H9 (cell line): ENCODE measurements around the gene LPP. TPM values are rescaled to one million over a fixed set of nuclear protein-coding genes. Genes with fewer than 3 reads are reported as not detected.

Experiments used
- DNase-seq: peaks from one replicate; pipeline ENCODE4 v3.0.0-alpha.2; 2017
- H2AFZ ChIP-seq: one replicate; pipeline ENCODE4 v1.6.1; 2013; ENCODE audit warnings: mild to moderate bottlenecking, low read length, control low read depth, moderate library complexity
- H2AK5ac ChIP-seq: 2 replicates; pipeline ENCODE4 v1.6.1; 2013; ENCODE audit warnings: low read length, control low read depth, mixed read lengths; ENCODE audit not compliant: insufficient read length
- H2BK120ac ChIP-seq: one replicate; pipeline ENCODE4 v1.6.1; 2013; ENCODE audit warnings: low read depth, mild to moderate bottlenecking, low read length, control low read depth, inconsistent platforms; ENCODE audit not compliant: poor library complexity, severe bottlenecking
- H2BK12ac ChIP-seq: 2 replicates; pipeline ENCODE4 v1.6.1; 2013; ENCODE audit warnings: low read length, control low read depth, mixed read lengths, low read depth; ENCODE audit not compliant: insufficient read length
- H2BK15ac ChIP-seq: 2 replicates; pipeline ENCODE4 v1.6.1; 2013; ENCODE audit warnings: low read depth, low read length, control low read depth
- H2BK20ac ChIP-seq: one replicate; pipeline ENCODE4 v1.6.1; 2013; ENCODE audit warnings: low read depth, mild to moderate bottlenecking, low read length, control low read depth, inconsistent platforms; ENCODE audit not compliant: poor library complexity, severe bottlenecking
- H2BK5ac ChIP-seq: 2 replicates; pipeline ENCODE4 v1.6.1; 2013; ENCODE audit warnings: low read length, control low read depth, mixed read lengths; ENCODE audit not compliant: insufficient read length
- H3K14ac ChIP-seq: 2 replicates; pipeline ENCODE4 v1.6.1; 2013; ENCODE audit warnings: low read length, control low read depth; ENCODE audit not compliant: insufficient read depth
- H3K18ac ChIP-seq: 2 replicates; pipeline ENCODE4 v1.6.1; 2013; ENCODE audit warnings: low read depth, mild to moderate bottlenecking, mixed read lengths, low read length, control low read depth; ENCODE audit not compliant: insufficient read length
- H3K23ac ChIP-seq: 2 replicates; pipeline ENCODE4 v1.6.1; 2013; ENCODE audit warnings: low read length, control low read depth, mixed read lengths, low read depth; ENCODE audit not compliant: insufficient read length
- H3K23me2 ChIP-seq: 2 replicates; pipeline ENCODE4 v1.6.1; 2013; ENCODE audit warnings: low read depth, mild to moderate bottlenecking, mixed read lengths, low read length, control low read depth; ENCODE audit not compliant: insufficient read length, poor library complexity, severe bottlenecking
- H3K27ac ChIP-seq: 2 replicates; pipeline ENCODE4 v1.5.1; 2013; ENCODE audit warnings: low read length, control low read depth, mixed read lengths, low read depth; ENCODE audit not compliant: insufficient read length
- H3K27me3 ChIP-seq: 2 replicates; pipeline ENCODE4 v1.6.1; 2013; ENCODE audit warnings: low read length, control low read depth, inconsistent platforms; ENCODE audit not compliant: insufficient read depth
- H3K4ac ChIP-seq: 2 replicates; pipeline ENCODE4 v1.6.1; 2013; ENCODE audit warnings: low read depth, mild to moderate bottlenecking, control low read depth, inconsistent platforms, low read length, moderate library complexity
- H3K4me1 ChIP-seq: 2 replicates; pipeline ENCODE4 v1.6.1; 2013; ENCODE audit warnings: low read length, control low read depth, inconsistent platforms; ENCODE audit not compliant: insufficient read depth
- H3K4me2 ChIP-seq: 2 replicates; pipeline ENCODE4 v1.6.1; 2013; ENCODE audit warnings: low read length, control low read depth, mixed read lengths; ENCODE audit not compliant: insufficient read length, insufficient read depth
- H3K56ac ChIP-seq: 2 replicates; pipeline ENCODE4 v1.6.1; 2013; ENCODE audit warnings: low read depth, mild to moderate bottlenecking, mixed read lengths, low read length, control low read depth; ENCODE audit not compliant: insufficient read length
- H3K79me1 ChIP-seq: 2 replicates; pipeline ENCODE4 v1.6.1; 2013; ENCODE audit warnings: low read depth, mild to moderate bottlenecking, moderate library complexity, low read length, control low read depth, inconsistent platforms; ENCODE audit not compliant: insufficient read depth, poor library complexity, severe bottlenecking
- H3K79me2 ChIP-seq: 2 replicates; pipeline ENCODE4 v1.6.1; 2013; ENCODE audit warnings: low read length, control low read depth, inconsistent platforms; ENCODE audit not compliant: insufficient read depth
- H3K9ac ChIP-seq: 2 replicates; pipeline ENCODE4 v1.6.1; 2013; ENCODE audit warnings: low read length, control low read depth, mixed read lengths; ENCODE audit not compliant: insufficient read length; ENCODE audit errors: extremely low read depth
- H3K9me3 ChIP-seq: one replicate; pipeline ENCODE4 v1.6.1; 2013; ENCODE audit warnings: low read depth, low read length, inconsistent platforms; ENCODE audit not compliant: control insufficient read depth
- H3T11ph ChIP-seq: one replicate; pipeline ENCODE4 v1.6.1; 2013; ENCODE audit warnings: mild to moderate bottlenecking, low read length, control low read depth, inconsistent platforms
- H4K20me1 ChIP-seq: one replicate; pipeline ENCODE4 v1.6.1; 2013; ENCODE audit not compliant: control insufficient read depth, insufficient read length, insufficient read depth
- H4K5ac ChIP-seq: 2 replicates; pipeline ENCODE4 v1.6.1; 2013; ENCODE audit warnings: low read depth, mild to moderate bottlenecking, mixed read lengths, low read length, control low read depth; ENCODE audit not compliant: insufficient read length
- H4K8ac ChIP-seq: replicated peaks from 2 replicates; pipeline ENCODE4 v1.6.1; 2013; ENCODE audit warnings: low read length, control low read depth, mixed read lengths, low read depth; ENCODE audit not compliant: insufficient read length
- H4K91ac ChIP-seq: 2 replicates; pipeline ENCODE4 v1.6.1; 2013; ENCODE audit warnings: low read depth, mild to moderate bottlenecking, moderate library complexity, mixed read lengths, low read length, control low read depth; ENCODE audit not compliant: insufficient read length
- H3K27ac Mint-ChIP-seq, 3 experiments: 2 replicates in 2 of 3; 3 replicates in 1 of 3; pipeline ENCODE4 v1.8.0; 2020 to 2021; ENCODE audit warnings: mixed read lengths in 3 of 3, mild to moderate bottlenecking in 1 of 3, moderate library complexity in 1 of 3
- H3K27me3 Mint-ChIP-seq: 2 replicates; pipeline ENCODE4 v1.8.0; 2021; ENCODE audit warnings: low read depth, mild to moderate bottlenecking, moderate library complexity, mixed read lengths
- H3K36me3 Mint-ChIP-seq, 3 experiments: 2 replicates in 2 of 3; 3 replicates in 1 of 3; pipeline ENCODE4 v1.8.0; 2020 to 2021; ENCODE audit warnings: low read depth in 3 of 3, mixed read lengths in 3 of 3; ENCODE audit not compliant: insufficient read depth in 1 of 3
- H3K4me1 Mint-ChIP-seq, 2 experiments: 2 replicates each; pipeline ENCODE4 v1.8.0; 2020; ENCODE audit warnings: mixed read lengths in 2 of 2
- H3K4me3 Mint-ChIP-seq, 2 experiments: 2 replicates in 1 of 2; 3 replicates in 1 of 2; pipeline ENCODE4 v1.8.0; 2020 to 2021; ENCODE audit warnings: mild to moderate bottlenecking in 2 of 2, mixed read lengths in 2 of 2, moderate library complexity in 1 of 2
- H3K9me3 Mint-ChIP-seq, 2 experiments: 2 replicates in 1 of 2; 3 replicates in 1 of 2; pipeline ENCODE4 v1.8.0; 2020; ENCODE audit warnings: mild to moderate bottlenecking in 2 of 2, mixed read lengths in 2 of 2, moderate library complexity in 1 of 2
- WGBS: extraction: QIAGEN DNeasy Blood & Tissue Kit; methylation state at CpG from one replicate; pipeline ENCODE4 v1.1.7; 2013; ENCODE audit warnings: missing lambda C conversion rate, low lambda C conversion rate, mixed read lengths; ENCODE audit not compliant: insufficient read length; ENCODE audit errors: extremely low coverage; 5-methylcytosine and 5-hydroxymethylcytosine counted together
- total RNA-seq: library from RNA; stranded (reverse); gene quantifications from 2 replicates; pipeline ENCODE4 v1.2.1, GENCODE V29; 2021
- TF ChIP-seq, protein P1 (sequence below): fragments of 200-600 bp; sonication (generic); conservative IDR thresholded peaks from 3 replicates; pipeline ENCODE4 v1.8.0; 2021; ENCODE audit warnings: antibody characterized with exemption, mild to moderate bottlenecking

LPP gene
- total RNA-seq, 1 experiment from 2014 or later: 64.6 TPM

DNA sequence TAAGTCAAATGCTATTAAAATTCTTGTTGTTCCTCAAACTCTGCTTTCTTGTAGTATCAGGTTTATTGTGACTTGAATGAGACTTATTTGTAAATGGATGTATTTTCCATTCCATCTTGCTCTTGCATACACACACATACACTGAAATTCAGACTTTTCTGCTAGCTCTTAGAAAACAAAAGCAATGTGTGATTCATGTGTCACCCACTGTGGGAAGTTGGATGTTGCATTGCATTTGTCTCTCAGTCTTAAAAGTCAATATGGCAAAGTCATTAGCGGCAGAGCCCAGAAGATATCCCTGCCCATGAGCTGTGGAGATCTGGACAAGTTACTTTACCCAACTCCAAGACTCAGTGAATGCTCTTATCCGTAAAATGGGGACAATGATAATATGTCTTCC, 660.6 kb downstream of the LPP start:
- Mint-ChIP-seq H3K9me3 (no peaks in the 10 kb centered on the region), H3K4me1 (peaks cover 0 to 8% of the 10 kb centered on the region in 2 experiments; a peak in 1 of 4 replicates), H3K4me3 (no peak overlapping the region), H3K27me3 (no peaks in the 10 kb centered on the region), H3K27ac (no peak overlapping the region), H3K36me3 (no peaks in the 10 kb centered on the region)
- Histone ChIP-seq H4K20me1 (no peaks in the 10 kb centered on the region), H2AFZ (no peak overlapping the region), H4K5ac (no peak overlapping the region), H4K8ac (no peak overlapping the region), H2BK20ac (no peak overlapping the region), H2AK5ac (no peak overlapping the region), H3K9me3 (no peaks in the 10 kb centered on the region), H3K18ac (no peak overlapping the region), H3K23me2 (no peaks in the 10 kb centered on the region), H4K91ac (no peak overlapping the region), H3K4ac (no peak overlapping the region), H3K23ac (no peak overlapping the region), H2BK12ac (no peak overlapping the region), H2BK120ac (no peak overlapping the region), H2BK15ac (no peak overlapping the region), H3K79me1 (no peaks in the 10 kb centered on the region), H2BK5ac (no peak overlapping the region), H3K56ac (no peak overlapping the region), H3T11ph (no peak overlapping the region), H3K27me3 (no peaks in the 10 kb centered on the region), H3K79me2 (no peaks in the 10 kb centered on the region), H3K4me1 (no peaks in the 10 kb centered on the region), H3K9ac (no peak overlapping the region), H3K4me2 (no peak overlapping the region), H3K27ac (no peak overlapping the region), H3K14ac (no peak overlapping the region)
- DNase-seq: no peak
- no CpG with 5 or more reads among the region's 2 CpGs for WGBS
- TF ChIP-seq, protein P1, sequence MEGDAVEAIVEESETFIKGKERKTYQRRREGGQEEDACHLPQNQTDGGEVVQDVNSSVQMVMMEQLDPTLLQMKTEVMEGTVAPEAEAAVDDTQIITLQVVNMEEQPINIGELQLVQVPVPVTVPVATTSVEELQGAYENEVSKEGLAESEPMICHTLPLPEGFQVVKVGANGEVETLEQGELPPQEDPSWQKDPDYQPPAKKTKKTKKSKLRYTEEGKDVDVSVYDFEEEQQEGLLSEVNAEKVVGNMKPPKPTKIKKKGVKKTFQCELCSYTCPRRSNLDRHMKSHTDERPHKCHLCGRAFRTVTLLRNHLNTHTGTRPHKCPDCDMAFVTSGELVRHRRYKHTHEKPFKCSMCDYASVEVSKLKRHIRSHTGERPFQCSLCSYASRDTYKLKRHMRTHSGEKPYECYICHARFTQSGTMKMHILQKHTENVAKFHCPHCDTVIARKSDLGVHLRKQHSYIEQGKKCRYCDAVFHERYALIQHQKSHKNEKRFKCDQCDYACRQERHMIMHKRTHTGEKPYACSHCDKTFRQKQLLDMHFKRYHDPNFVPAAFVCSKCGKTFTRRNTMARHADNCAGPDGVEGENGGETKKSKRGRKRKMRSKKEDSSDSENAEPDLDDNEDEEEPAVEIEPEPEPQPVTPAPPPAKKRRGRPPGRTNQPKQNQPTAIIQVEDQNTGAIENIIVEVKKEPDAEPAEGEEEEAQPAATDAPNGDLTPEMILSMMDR: no peak
